Neural progenitor cell (in vitro differentiated cells): ENCODE data around the gene KIF21B.

Experiments
- CTCF ChIP-seq: fragments of 200-600 bp; sonication (generic); IDR thresholded peaks from 2 replicates; pipeline ENCODE4 v1.5.1; 2017; ENCODE audit warnings: antibody characterized with exemption, mild to moderate bottlenecking
- EZH2 ChIP-seq: fragments of 200-600 bp; sonication (generic); IDR thresholded peaks from 2 replicates; pipeline ENCODE4 v1.6.1; 2017; ENCODE audit warnings: antibody characterized with exemption, mild to moderate bottlenecking, moderate library complexity
- EZH2phosphoT487 ChIP-seq: fragments of 200-600 bp; sonication (generic); IDR thresholded peaks from 2 replicates; pipeline ENCODE4 v1.6.1; 2017; ENCODE audit warnings: antibody characterized with exemption

GRCh38 chr1:200983035-200983561 is 40.4 kb downstream of the KIF21B start:
- TF ChIP-seq CTCF: no peak
- TF ChIP-seq EZH2: no peak
- no peak for TF ChIP-seq EZH2phosphoT487
